Cardiac atrium fibroblast (primary cell): ENCODE measurements around the gene TCTA. TPM values are rescaled to one million over a fixed set of nuclear protein-coding genes. Genes with fewer than 3 reads are reported as not detected.

Experiments
- total RNA-seq: library from RNA; depleted of rRNA; stranded (reverse); fragments of >200 nt; gene quantifications from 2 replicates; pipeline ENCODE4 v1.2.3, GENCODE V29; 2015

Gene TCTA
- total RNA-seq = 31.8 and 50.1 TPM in 2 replicates

GRCh38 chr3:49411968-49412631, at the start of gene TCTA, which contains the start of gene RHOA:
Gene TCTA, plus strand, starts transcription at chr3:49412423. Its CDS starts 4 bp downstream, at chr3:49412427.
Gene RHOA, minus strand, starts transcription at chr3:49411976. Its CDS starts 36,387 bp downstream, at chr3:49375589.

DNA sequence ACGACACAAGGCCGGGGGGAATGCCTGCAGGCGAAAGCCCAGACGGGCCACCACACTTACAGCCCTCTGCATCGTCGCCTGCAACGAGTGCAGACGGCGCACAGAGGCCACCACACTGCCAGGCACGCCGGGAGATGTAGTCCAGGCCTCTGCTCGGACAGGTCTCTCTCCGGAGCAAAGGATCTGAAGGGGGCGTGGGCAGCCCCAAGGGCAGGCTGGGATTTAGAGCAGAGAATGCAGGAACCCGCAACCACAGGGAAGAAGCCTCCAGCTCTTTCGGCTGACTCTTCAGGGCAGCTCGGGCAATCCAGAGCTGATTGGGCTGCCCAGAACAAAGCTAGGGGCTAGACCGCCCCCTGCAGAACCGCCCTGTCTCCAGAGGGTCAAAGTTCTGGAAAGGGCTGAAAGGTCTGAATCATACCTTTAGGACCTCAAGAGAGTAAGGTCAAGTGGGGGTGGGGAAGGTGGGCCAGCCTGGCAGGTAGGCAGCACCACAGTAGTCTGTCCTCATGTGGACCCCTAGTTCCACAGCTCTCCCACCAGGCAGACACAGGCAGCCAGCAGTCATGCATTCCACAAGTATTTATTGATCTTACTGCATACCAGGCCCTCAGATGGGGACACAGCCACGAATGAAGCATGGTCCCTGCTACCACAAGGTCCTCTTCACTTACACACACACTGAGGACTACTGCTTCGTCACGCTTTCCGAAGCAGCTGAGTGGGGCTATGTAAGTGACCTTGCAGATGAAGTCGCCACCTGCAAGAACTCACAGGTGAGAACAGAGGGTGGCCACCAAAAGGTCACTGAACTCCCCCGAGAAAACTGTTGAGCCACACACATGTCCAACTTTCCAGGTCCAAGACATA, 10.4 kb downstream of the TCTA start, which contains the start of gene AMT:
Gene AMT (minus strand): TSS at position 95 of the 870 bp plus-strand sequence. CDS start 23 bp downstream, at position 72.

Other genes with a start within 250 kb of the TCTA start
- 35.6 and 36.6 TPM in 2 replicates for gene CCDC71, start 246.1 kb upstream of the TCTA start, total RNA-seq
- 17.3 and 30.1 TPM in 2 replicates for gene KLHDC8B, start 240.8 kb upstream of the TCTA start, total RNA-seq
- 0.36 and 0.65 TPM in 2 replicates for gene C3orf62, start 135.2 kb upstream of the TCTA start, total RNA-seq
- gene USP4, start 72.4 kb upstream of the TCTA start, total RNA-seq = 6.0 and 8.8 TPM in 2 replicates
- 291 and 365 TPM in 2 replicates for gene GPX1, start 54.1 kb upstream of the TCTA start, total RNA-seq
- 563 and 758 TPM in 2 replicates for gene RHOA, start 447 bp upstream of the TCTA start, total RNA-seq
- gene AMT, start 10.1 kb downstream of the TCTA start, total RNA-seq = 1.1 and 2.5 TPM in 2 replicates
- gene NICN1, start 16.9 kb downstream of the TCTA start, total RNA-seq = 6.7 and 16.8 TPM in 2 replicates
- gene DAG1, start 57.8 kb downstream of the TCTA start, total RNA-seq = 49.3 and 80.0 TPM in 2 replicates
- gene BSN, start 142.1 kb downstream of the TCTA start, total RNA-seq = 0.16 and 0.36 TPM in 2 replicates